Lower leg skin (tissue), 3 donors: ENCODE results near the gene KISS1.

ENCODE experiments used
- CTCF ChIP-seq, 3 donors: fragments of 450-650 bp; IDR thresholded peaks; one replicate each; pipeline ENCODE4 v1.5.1; 2016; ENCODE audit warnings: antibody characterized with exemption in 3 of 3, mild to moderate bottlenecking in 3 of 3, moderate library complexity in 2 of 3
- POLR2A ChIP-seq, 2 donors: fragments of 450-650 bp; IDR thresholded peaks; one replicate each; pipeline ENCODE4 v1.6.1; 2016 to 2017; ENCODE audit warnings: antibody characterized with exemption in 2 of 2, mild to moderate bottlenecking in 1 of 2, moderate library complexity in 1 of 2

GRCh38 chr1:204224655-204225054, 28.4 kb upstream of the KISS1 start:
- TF ChIP-seq POLR2A (IDR thresholded peaks at IDR 0.05), result no peak
- TF ChIP-seq CTCF (IDR thresholded peaks at IDR 0.05), result no peak
